HG02571 (cell line): ENCODE results near the gene PHF19.

Experiments used
- ATAC-seq: cut with Tn5 transposase; IDR thresholded peaks from one replicate; pipeline ENCODE4 v1.9.1; 2021; ENCODE audit warnings: mild to moderate bottlenecking, moderate library complexity; ENCODE audit not compliant: unreplicated experiment

The PHF19 gene

GRCh38 chr9:120855827-120856670, 20.9 kb downstream of the PHF19 start:
- ATAC-seq = no peak

- no peak for ATAC-seq
Measured at GRCh38 chr9:120854596-120855327, 22.2 kb downstream of the PHF19 start.

GRCh38 chr9:120853198-120853597, 23.8 kb downstream of the PHF19 start:
- ATAC-seq = no peak

- no peak for ATAC-seq
Measured at GRCh38 chr9:120852240-120853010, 24.6 kb downstream of the PHF19 start.

GRCh38 chr9:120851449-120851848, 25.5 kb downstream of the PHF19 start:
- no peak for ATAC-seq

GRCh38 chr9:120850315-120850714, 26.7 kb downstream of the PHF19 start:
- no peak for ATAC-seq

GRCh38 chr9:120846906-120847305, 30.1 kb downstream of the PHF19 start:
- no peak for ATAC-seq

- no peak for ATAC-seq
Measured at GRCh38 chr9:120846251-120846889, 30.6 kb downstream of the PHF19 start.

- no peak for ATAC-seq
Measured at GRCh38 chr9:120845255-120845654, 31.7 kb downstream of the PHF19 start.

- ATAC-seq = peak; percentile 99
Measured at GRCh38 chr9:120842685-120843485, 34.1 kb downstream of the PHF19 start, which contains the start of gene PSMD5. Gene PSMD5, minus strand, starts transcription at chr9:120842922. Its CDS starts 13 bp downstream, at chr9:120842909.

- ATAC-seq = peak; percentile 19
Measured at GRCh38 chr9:120841930-120842684, 34.9 kb downstream of the PHF19 start.

- ATAC-seq = no peak
Measured at GRCh38 chr9:120839146-120839545, 37.8 kb downstream of the PHF19 start.

GRCh38 chr9:120837921-120838320, 39.1 kb downstream of the PHF19 start:
- no peak for ATAC-seq

GRCh38 chr9:120833325-120833724, 43.7 kb downstream of the PHF19 start:
- ATAC-seq = no peak

GRCh38 chr9:120832807-120833206, 44.2 kb downstream of the PHF19 start:
- ATAC-seq = no peak

- no peak for ATAC-seq
Measured at GRCh38 chr9:120830865-120831264, 46.1 kb downstream of the PHF19 start.

GRCh38 chr9:120830151-120830550, 46.8 kb downstream of the PHF19 start:
- no peak for ATAC-seq

- ATAC-seq = no peak
Measured at GRCh38 chr9:120829650-120830049, 47.3 kb downstream of the PHF19 start.

GRCh38 chr9:120820095-120820494, 56.9 kb downstream of the PHF19 start:
- ATAC-seq = no peak
